ENCODE data around the gene GNB1L. TPM values are rescaled to one million over a fixed set of nuclear protein-coding genes. Genes with fewer than 3 reads are reported as not detected.
A peak's percentile ranks its signal among the peaks of the same experiment; 100 is the strongest.

Gene GNB1L
- total and polyA plus RNA-seq, 5 donors = 2.1 to 4.9 (median 3.9) TPM

GRCh38 chr22:19875061-19875530 lies 20.4 kb upstream of the GNB1L start:
- peak in 1 of 2 donors; percentile 5 for ATAC-seq
- peak in 2 of 3 donors; percentile 41 to 53 for DNase-seq
- Histone ChIP-seq H3K4me1 (ENCODE audit: control insufficient read depth, insufficient read depth, low read length) (no peaks in the 10 kb centered on the region), H3K27me3 (ENCODE audit: control insufficient read depth, insufficient read depth) (no peaks in the 10 kb centered on the region), H3K9me3 (ENCODE audit: control insufficient read depth, low read length) (no peaks in the 10 kb centered on the region), H3K27ac (ENCODE audit: low read length) (no peak overlapping the region), H3K4me3 (ENCODE audit: low read length) (no peak overlapping the region)
- intact Hi-C loops (cut with DNase I) = no loop called here
- WGBS = 83% methylated on average over 12 of the region's 12 CpGs

- Histone ChIP-seq H3K9me3 (ENCODE audit: control insufficient read depth, low read length) (no peaks in the 10 kb centered on the region), H3K27ac (ENCODE audit: low read length) (no peak overlapping the region), H3K4me1 (ENCODE audit: control insufficient read depth, insufficient read depth, low read length) (no peaks in the 10 kb centered on the region), H3K27me3 (ENCODE audit: control insufficient read depth, insufficient read depth) (no peaks in the 10 kb centered on the region), H3K4me3 (ENCODE audit: low read length) (no peak overlapping the region)
- ATAC-seq (peak; percentile 22 to 36), DNase-seq (peak; percentile 43 to 70 (median 66))
- WGBS = 52% methylated on average over 27 of the region's 27 CpGs
- intact Hi-C loops (cut with DNase I) = no loop called here
These were observed 19.8 kb upstream of the GNB1L start for GRCh38 chr22:19874307-19875060.

- H3K27me3 ChIP-seq (ENCODE audit: control insufficient read depth, insufficient read depth) = no peaks in the 10 kb centered on the region
- H3K27ac ChIP-seq (ENCODE audit: low read length) = no peak overlapping the region
- H3K4me3 ChIP-seq (ENCODE audit: low read length) = no peak overlapping the region
- intact Hi-C loops (cut with DNase I) = no loop called here
- peak in 1 of 3 donors; percentile 47 for DNase-seq
- no peaks in the 10 kb centered on the region for H3K4me1 ChIP-seq (ENCODE audit: control insufficient read depth, insufficient read depth, low read length)
- H3K9me3 ChIP-seq (ENCODE audit: control insufficient read depth, low read length) = no peaks in the 10 kb centered on the region
- WGBS = 86% methylated on average over 7 of the region's 7 CpGs
- ATAC-seq = no peak
These were observed 19.3 kb upstream of the GNB1L start for GRCh38 chr22:19873960-19874306.

GRCh38 chr22:19873138-19873959 lies 18.7 kb upstream of the GNB1L start:
- WGBS = 90% methylated on average over 27 of the region's 27 CpGs
- DNase-seq (peak; percentile 7 to 53 (median 46)), ATAC-seq (no peak)
- no peaks in the 10 kb centered on the region for H3K27me3 ChIP-seq (ENCODE audit: control insufficient read depth, insufficient read depth)
- no peak overlapping the region for H3K4me3 ChIP-seq (ENCODE audit: low read length)
- H3K9me3 ChIP-seq (ENCODE audit: control insufficient read depth, low read length) = no peaks in the 10 kb centered on the region
- H3K27ac ChIP-seq (ENCODE audit: low read length) = no peak overlapping the region
- H3K4me1 ChIP-seq (ENCODE audit: control insufficient read depth, insufficient read depth, low read length) = no peaks in the 10 kb centered on the region
- intact Hi-C loops (cut with DNase I) = no loop called here

- H3K4me1 ChIP-seq (ENCODE audit: control insufficient read depth, insufficient read depth, low read length) = no peaks in the 10 kb centered on the region
- no peaks in the 10 kb centered on the region for H3K9me3 ChIP-seq (ENCODE audit: control insufficient read depth, low read length)
- no peak overlapping the region for H3K4me3 ChIP-seq (ENCODE audit: low read length)
- ATAC-seq (no peak), DNase-seq (peak; percentile 15 to 42 (median 24))
- intact Hi-C loops (cut with DNase I) = no loop called here
- no peaks in the 10 kb centered on the region for H3K27me3 ChIP-seq (ENCODE audit: control insufficient read depth, insufficient read depth)
- 70% methylated on average over 7 of the region's 7 CpGs for WGBS
- no peak overlapping the region for H3K27ac ChIP-seq (ENCODE audit: low read length)
These were observed 18.1 kb upstream of the GNB1L start for GRCh38 chr22:19872779-19873137.

- no peaks in the 10 kb centered on the region for H3K4me1 ChIP-seq (ENCODE audit: control insufficient read depth, insufficient read depth, low read length)
- no peak overlapping the region for H3K27ac ChIP-seq (ENCODE audit: low read length)
- ATAC-seq = no peak
- intact Hi-C loops (cut with DNase I) = no loop called here
- H3K27me3 ChIP-seq (ENCODE audit: control insufficient read depth, insufficient read depth) = no peaks in the 10 kb centered on the region
- WGBS = 92% methylated on average over 16 of the region's 16 CpGs
- H3K4me3 ChIP-seq (ENCODE audit: low read length) = no peak overlapping the region
- H3K9me3 ChIP-seq (ENCODE audit: control insufficient read depth, low read length) = no peaks in the 10 kb centered on the region
- peak; percentile 11 to 53 (median 50) for DNase-seq
These were observed 17.4 kb upstream of the GNB1L start for GRCh38 chr22:19871845-19872778.

- Histone ChIP-seq H3K27ac (ENCODE audit: low read length) (no peak overlapping the region), H3K9me3 (ENCODE audit: control insufficient read depth, low read length) (no peaks in the 10 kb centered on the region), H3K4me1 (ENCODE audit: control insufficient read depth, insufficient read depth, low read length) (no peaks in the 10 kb centered on the region), H3K4me3 (ENCODE audit: low read length) (no peak overlapping the region), H3K27me3 (ENCODE audit: control insufficient read depth, insufficient read depth) (no peaks in the 10 kb centered on the region)
- intact Hi-C loops (cut with DNase I) = no loop called here
- WGBS = 67% methylated on average over 19 of the region's 19 CpGs
- DNase-seq (peak; percentile 8 to 52 (median 22)), ATAC-seq (no peak)
These were observed 16.6 kb upstream of the GNB1L start for GRCh38 chr22:19871023-19871844.

GRCh38 chr22:19870153-19871022 lies 15.7 kb upstream of the GNB1L start:
- intact Hi-C loops (cut with DNase I) = no loop called here
- no peaks in the 10 kb centered on the region for H3K9me3 ChIP-seq (ENCODE audit: control insufficient read depth, low read length)
- peak; percentile 28 to 32 for ATAC-seq
- DNase-seq = peak in 2 of 3 donors; percentile 60 to 80
- no peak overlapping the region for H3K27ac ChIP-seq (ENCODE audit: low read length)
- no peaks in the 10 kb centered on the region for H3K4me1 ChIP-seq (ENCODE audit: control insufficient read depth, insufficient read depth, low read length)
- no peak overlapping the region for H3K4me3 ChIP-seq (ENCODE audit: low read length)
- 72% methylated on average over 30 of the region's 30 CpGs for WGBS
- H3K27me3 ChIP-seq (ENCODE audit: control insufficient read depth, insufficient read depth) = no peaks in the 10 kb centered on the region

GRCh38 chr22:19869497-19870152 lies 15.0 kb upstream of the GNB1L start:
- Histone ChIP-seq H3K4me1 (ENCODE audit: control insufficient read depth, insufficient read depth, low read length) (no peaks in the 10 kb centered on the region), H3K27ac (ENCODE audit: low read length) (no peak overlapping the region), H3K4me3 (ENCODE audit: low read length) (no peak overlapping the region), H3K9me3 (ENCODE audit: control insufficient read depth, low read length) (no peaks in the 10 kb centered on the region), H3K27me3 (ENCODE audit: control insufficient read depth, insufficient read depth) (no peaks in the 10 kb centered on the region)
- 94% methylated on average over 12 of the region's 12 CpGs for WGBS
- intact Hi-C loops (cut with DNase I) = no loop called here
- DNase-seq (peak in 2 of 3 donors; percentile 36 to 39), ATAC-seq (no peak)

Measured in right cardiac atrium (tissue), 5 donors.